GM18867 (cell line): ENCODE data around the gene FZD2.
"Not testable (repeated sequence)": the region's sequence is repeated elsewhere in the genome, so short reads cannot be mapped to it uniquely, and the experiment has no call there.

Experiments
- ATAC-seq: cut with Tn5 transposase; IDR thresholded peaks from one replicate; pipeline ENCODE4 v1.9.1; 2021; ENCODE audit warnings: mild to moderate bottlenecking, moderate library complexity; ENCODE audit not compliant: unreplicated experiment

Gene FZD2

GRCh38 chr17:44575403-44575802 lies 18.1 kb downstream of the FZD2 start:
- ATAC-seq = no peak

- ATAC-seq = no peak
These were observed 21.7 kb downstream of the FZD2 start for GRCh38 chr17:44578947-44579346.

GRCh38 chr17:44581868-44582267 lies 24.6 kb downstream of the FZD2 start:
- ATAC-seq = no peak

- ATAC-seq = no peak
These were observed 27.2 kb downstream of the FZD2 start for GRCh38 chr17:44584443-44584842.

- no peak for ATAC-seq
These were observed 28.0 kb downstream of the FZD2 start for GRCh38 chr17:44585315-44585714.

- no peak for ATAC-seq
These were observed 30.1 kb downstream of the FZD2 start for GRCh38 chr17:44587339-44587738.

GRCh38 chr17:44589316-44590071 lies 32.2 kb downstream of the FZD2 start:
- no peak for ATAC-seq

GRCh38 chr17:44590072-44590462 lies 32.8 kb downstream of the FZD2 start:
- ATAC-seq = not testable (repeated sequence)

GRCh38 chr17:44590762-44591161 lies 33.5 kb downstream of the FZD2 start:
- not testable (repeated sequence) for ATAC-seq

- ATAC-seq = no peak
These were observed 33.9 kb downstream of the FZD2 start for GRCh38 chr17:44591206-44591605.

- no peak for ATAC-seq
These were observed 35.9 kb downstream of the FZD2 start for GRCh38 chr17:44593156-44593555.

GRCh38 chr17:44595216-44595775 lies 38.0 kb downstream of the FZD2 start:
- ATAC-seq = no peak

GRCh38 chr17:44598329-44598728 lies 41.0 kb downstream of the FZD2 start:
- ATAC-seq = no peak

GRCh38 chr17:44598932-44599297 lies 41.6 kb downstream of the FZD2 start:
- ATAC-seq = no peak

GRCh38 chr17:44599298-44600175 lies 42.3 kb downstream of the FZD2 start:
- no peak for ATAC-seq

- ATAC-seq = no peak
These were observed 44.3 kb downstream of the FZD2 start for GRCh38 chr17:44601539-44601938.

GRCh38 chr17:44601973-44602372 lies 44.7 kb downstream of the FZD2 start:
- ATAC-seq = no peak

GRCh38 chr17:44602390-44602789 lies 45.1 kb downstream of the FZD2 start:
- ATAC-seq = no peak

GRCh38 chr17:44602970-44603369 lies 45.7 kb downstream of the FZD2 start:
- ATAC-seq = no peak

GRCh38 chr17:44604116-44604761 lies 47.0 kb downstream of the FZD2 start:
- no peak for ATAC-seq

GRCh38 chr17:44604768-44605485 lies 47.6 kb downstream of the FZD2 start:
- no peak for ATAC-seq
